Stimulated activated CD4-positive, alpha-beta T cell treated with anti-CD3 and anti-CD28 coated beads, Interleukin-12 subunit alpha, Interleukin-12 subunit beta, amount 100 ng/mL, for 24 hours (primary cell): ENCODE results near the gene ZDHHC1.

Experiments used
- DNase-seq, 2 experiments: peaks; one replicate each; pipeline ENCODE4 v3.0.0-alpha.2; 2020; ENCODE audit warnings: low read depth in 2 of 2

The ZDHHC1 gene

GRCh38 chr16:67409631-67410030 lies 6.6 kb downstream of the ZDHHC1 start:
- no peak for DNase-seq

GRCh38 chr16:67407788-67408452 lies 8.4 kb downstream of the ZDHHC1 start:
- DNase-seq: no peak

- DNase-seq: no peak
Observed at GRCh38 chr16:67407176-67407787, 9.0 kb downstream of the ZDHHC1 start.

DNA sequence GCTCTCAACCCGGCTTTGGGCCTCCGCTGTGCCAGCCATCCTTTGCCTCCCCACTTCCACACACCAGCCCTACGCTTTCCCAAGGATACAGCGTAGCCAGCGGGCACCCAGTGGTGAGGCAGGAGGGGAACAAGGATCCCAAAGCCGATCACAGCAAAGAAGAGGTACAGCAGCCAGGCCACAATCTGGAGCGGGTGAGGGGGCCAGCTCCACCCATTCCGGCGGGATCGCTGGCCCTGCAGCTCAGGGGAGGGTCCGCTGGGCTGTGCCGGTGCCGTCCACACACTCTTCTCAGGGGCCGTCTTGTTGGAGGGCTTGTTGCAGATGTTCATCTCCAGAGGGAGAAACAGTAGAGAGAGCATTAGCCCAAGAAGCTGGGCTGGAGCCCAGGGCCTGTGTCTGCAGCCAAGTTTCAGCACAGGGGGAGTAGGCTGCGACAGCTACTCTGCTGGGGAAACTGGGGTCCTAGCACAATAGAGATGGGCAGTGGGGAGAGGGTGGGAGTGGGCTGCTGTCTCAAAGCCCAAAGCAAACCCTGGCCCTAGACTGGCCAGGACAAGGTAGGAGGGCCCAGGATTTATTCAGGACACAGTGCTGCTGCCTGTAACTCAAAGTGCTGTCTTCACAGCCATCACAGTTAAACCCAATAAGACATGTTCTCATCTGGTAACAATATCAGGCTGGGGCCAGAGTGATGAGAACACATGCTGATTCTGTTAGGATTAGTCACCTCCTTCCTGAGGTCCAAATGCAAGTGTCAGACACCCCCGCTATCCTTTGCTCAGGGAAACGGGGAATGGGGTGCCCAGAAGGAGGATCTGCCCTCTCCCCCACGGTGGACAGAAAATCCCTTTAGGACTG lies 9.9 kb downstream of the ZDHHC1 start:
- no peak for DNase-seq

GRCh38 chr16:67405336-67405735 lies 10.9 kb downstream of the ZDHHC1 start:
- DNase-seq: no peak

GRCh38 chr16:67404740-67405226 lies 11.5 kb downstream of the ZDHHC1 start:
- DNase-seq: no peak

DNA sequence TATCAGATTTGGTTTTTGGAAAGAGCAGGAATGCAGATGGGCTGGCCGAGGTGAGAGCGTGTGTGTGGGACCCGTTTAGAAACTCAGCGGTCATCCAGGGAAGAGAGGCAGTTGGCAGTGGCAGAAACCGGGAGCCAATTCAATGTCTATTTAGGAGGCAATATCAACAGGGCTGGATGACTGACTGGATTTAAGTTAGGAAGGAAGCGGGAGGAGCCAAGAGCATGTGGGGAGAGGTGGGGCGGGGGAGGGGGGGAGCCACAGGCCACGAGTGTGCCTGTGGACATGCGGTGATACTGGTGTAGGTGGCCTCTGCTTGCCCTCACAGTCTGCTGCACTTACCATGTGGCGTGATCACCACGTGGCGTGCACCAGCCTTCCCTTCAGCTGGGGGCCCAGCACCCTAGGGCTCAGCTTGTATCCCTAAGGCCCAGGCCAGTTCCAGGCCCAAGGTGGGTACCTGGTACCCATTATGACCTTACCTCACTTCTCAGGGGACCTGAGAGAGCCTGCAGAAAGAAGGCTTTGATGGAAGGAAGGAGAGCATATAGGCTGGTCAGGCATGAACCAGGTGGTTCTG lies 12.2 kb downstream of the ZDHHC1 start:
- no peak for DNase-seq

DNA sequence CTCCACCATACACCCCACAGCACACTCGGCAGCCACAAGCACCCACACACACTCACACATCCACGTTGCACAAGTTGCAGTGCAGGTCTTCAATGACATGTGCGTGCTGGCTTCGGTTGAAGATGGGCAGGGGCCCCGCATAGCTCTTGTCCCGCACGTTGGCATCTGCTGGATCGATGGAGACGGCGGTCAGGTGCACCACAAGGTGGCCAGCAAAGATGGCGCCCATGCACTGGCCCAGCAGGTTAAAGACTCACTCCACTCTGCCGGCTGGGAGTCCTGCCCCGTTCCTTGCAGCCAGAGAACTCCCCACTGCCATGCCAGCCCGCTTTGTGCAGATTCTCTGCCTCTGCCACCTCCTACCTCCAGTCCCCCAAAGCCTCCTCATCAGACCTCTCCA lies 15.4 kb downstream of the ZDHHC1 start:
- no peak for DNase-seq

GRCh38 chr16:67399749-67400704 lies 16.2 kb downstream of the ZDHHC1 start:
- no peak for DNase-seq

- DNase-seq: peak in 1 of 2 experiments; percentile 47
Observed at GRCh38 chr16:67399218-67399733, 17.0 kb downstream of the ZDHHC1 start.

DNA sequence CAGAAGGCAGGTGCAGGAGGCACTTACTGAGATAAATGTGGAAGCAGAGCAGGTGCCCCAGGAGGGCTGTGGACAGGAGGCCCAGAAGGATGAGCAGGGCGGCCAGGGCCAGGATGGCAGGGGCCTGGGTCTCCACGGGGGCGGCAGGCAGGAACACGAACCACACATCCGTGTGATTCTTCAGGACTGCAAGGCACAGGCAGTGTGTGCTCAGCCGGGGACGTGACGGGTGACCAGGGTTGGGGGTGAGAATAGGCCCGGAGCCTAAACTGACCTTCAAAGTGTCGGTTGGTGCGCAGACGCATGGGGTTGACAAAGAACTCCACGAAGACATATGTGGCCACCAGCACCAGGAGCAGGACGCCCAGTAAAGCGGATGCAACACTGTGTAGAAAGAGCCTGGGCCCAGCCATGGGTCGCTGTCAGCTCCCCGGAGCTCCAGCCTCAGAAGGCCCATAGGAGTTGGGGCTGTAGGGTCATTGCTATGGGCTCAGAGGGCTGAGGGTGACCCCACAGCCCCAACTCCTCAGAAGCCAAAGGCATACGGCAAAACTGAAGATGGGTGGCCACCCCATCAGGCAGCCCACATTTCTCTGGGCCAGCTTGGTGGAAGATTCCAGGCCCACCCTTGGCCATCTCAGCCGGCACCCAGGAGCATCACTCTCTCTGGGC lies 17.6 kb downstream of the ZDHHC1 start:
- no peak for DNase-seq

- no peak for DNase-seq
Observed at GRCh38 chr16:67397812-67398545, 18.3 kb downstream of the ZDHHC1 start.

DNA sequence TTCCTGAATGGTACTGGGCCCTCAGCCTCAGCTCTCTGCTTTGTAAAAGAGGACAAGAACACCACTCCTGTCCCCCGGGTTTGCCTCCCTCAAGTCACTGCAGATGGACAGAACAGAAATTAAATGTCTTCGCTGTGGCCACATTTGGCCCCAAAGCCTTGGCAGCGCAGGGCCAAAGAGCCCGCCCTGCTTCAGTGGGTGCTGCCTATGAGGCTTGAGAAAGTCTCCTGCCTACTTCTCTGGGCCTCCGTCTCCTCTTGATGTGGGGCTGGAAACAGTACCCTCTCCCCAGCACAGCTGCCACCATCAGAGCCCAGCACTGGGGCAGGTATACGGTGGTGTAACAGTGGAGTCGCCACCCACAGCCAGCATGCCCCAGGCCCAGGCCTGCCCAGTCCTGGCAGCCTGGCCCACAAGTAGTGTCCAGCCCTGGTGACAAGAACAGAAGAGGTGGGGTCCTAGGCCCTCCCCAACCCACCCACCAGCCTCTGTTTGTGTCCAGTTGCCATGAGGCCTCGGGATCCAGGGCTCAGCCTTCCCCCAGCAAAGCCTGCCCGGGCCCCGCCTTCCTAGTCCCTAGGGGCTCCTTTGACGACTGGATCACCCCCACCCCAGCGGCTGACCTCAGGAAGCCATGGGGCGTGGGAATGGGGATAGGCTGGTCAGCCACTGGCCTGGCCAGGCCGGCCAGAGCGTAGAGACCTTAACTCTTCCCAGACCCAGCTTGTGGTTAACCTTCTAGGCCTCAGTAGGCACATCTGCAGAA lies 19.1 kb downstream of the ZDHHC1 start:
- DNase-seq: no peak

GRCh38 chr16:67396159-67397035 lies 19.9 kb downstream of the ZDHHC1 start:
- DNase-seq: no peak

GRCh38 chr16:67395458-67396158 lies 20.7 kb downstream of the ZDHHC1 start:
- DNase-seq: no peak

DNA sequence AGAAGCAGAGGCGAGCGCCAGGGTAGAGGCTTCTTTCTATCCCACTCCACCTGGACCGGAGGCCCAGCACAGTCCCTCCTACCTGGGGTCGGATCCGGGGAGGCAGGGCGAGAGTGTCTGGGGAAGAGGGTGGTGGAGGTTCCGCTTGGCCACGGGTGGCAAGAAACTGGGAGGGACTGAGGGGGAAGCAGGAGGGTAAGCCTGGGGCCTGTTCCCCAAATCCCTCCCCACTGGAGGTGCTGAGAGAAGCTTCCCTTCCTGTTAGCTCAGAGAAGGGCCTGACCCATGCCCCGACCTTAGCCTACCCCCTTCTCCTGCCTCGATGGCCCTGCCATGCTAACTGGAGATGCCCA lies 21.2 kb downstream of the ZDHHC1 start:
- no peak for DNase-seq
